Gastrocnemius medialis (tissue), 4 donors: ENCODE results near the gene KCNB1.

Source experiments
- POLR2A ChIP-seq, 2 donors: fragments of 450-650 bp; IDR thresholded peaks; one replicate each; pipeline ENCODE4 v1.6.1; 2017; ENCODE audit warnings: antibody characterized with exemption in 2 of 2, mild to moderate bottlenecking in 2 of 2, moderate library complexity in 2 of 2
- TF ChIP-seq, protein P1 (sequence below), 5 experiments: fragments of 450-650 bp in 3 of 5; fragments of 200-600 bp in 2 of 5; sonication (generic) in 2 of 5; IDR thresholded peaks in 4 of 5; conservative IDR thresholded peaks in 1 of 5; 1 replicate in 4 of 5; 2 replicates in 1 of 5; pipeline ENCODE4 v1.5.1; 2016 to 2019; ENCODE audit warnings: antibody characterized with exemption in 5 of 5, mild to moderate bottlenecking in 3 of 5, moderate library complexity in 3 of 5

- TF ChIP-seq, protein P1, sequence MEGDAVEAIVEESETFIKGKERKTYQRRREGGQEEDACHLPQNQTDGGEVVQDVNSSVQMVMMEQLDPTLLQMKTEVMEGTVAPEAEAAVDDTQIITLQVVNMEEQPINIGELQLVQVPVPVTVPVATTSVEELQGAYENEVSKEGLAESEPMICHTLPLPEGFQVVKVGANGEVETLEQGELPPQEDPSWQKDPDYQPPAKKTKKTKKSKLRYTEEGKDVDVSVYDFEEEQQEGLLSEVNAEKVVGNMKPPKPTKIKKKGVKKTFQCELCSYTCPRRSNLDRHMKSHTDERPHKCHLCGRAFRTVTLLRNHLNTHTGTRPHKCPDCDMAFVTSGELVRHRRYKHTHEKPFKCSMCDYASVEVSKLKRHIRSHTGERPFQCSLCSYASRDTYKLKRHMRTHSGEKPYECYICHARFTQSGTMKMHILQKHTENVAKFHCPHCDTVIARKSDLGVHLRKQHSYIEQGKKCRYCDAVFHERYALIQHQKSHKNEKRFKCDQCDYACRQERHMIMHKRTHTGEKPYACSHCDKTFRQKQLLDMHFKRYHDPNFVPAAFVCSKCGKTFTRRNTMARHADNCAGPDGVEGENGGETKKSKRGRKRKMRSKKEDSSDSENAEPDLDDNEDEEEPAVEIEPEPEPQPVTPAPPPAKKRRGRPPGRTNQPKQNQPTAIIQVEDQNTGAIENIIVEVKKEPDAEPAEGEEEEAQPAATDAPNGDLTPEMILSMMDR (IDR thresholded peaks at IDR 0.05 in 4 of 5, conservative IDR thresholded peaks at IDR 0.05 in 1 of 5), result no peak
- TF ChIP-seq POLR2A (IDR thresholded peaks at IDR 0.05), result no peak
Observed at GRCh38 chr20:49366687-49367086, 115.8 kb downstream of the KCNB1 start.
